Glomerular visceral epithelial cell (primary cell): Measurements from ENCODE around the gene OR5H14.
"Not testable (repeated sequence)": the region's sequence is repeated elsewhere in the genome, so short reads cannot be mapped to it uniquely, and the experiment has no call there.

ENCODE experiments used
- DNase-seq: peaks from one replicate; pipeline ENCODE4 v3.0.0-alpha.2; 2016; ENCODE audit errors: extremely low spot score

OR5H14 gene

DNA sequence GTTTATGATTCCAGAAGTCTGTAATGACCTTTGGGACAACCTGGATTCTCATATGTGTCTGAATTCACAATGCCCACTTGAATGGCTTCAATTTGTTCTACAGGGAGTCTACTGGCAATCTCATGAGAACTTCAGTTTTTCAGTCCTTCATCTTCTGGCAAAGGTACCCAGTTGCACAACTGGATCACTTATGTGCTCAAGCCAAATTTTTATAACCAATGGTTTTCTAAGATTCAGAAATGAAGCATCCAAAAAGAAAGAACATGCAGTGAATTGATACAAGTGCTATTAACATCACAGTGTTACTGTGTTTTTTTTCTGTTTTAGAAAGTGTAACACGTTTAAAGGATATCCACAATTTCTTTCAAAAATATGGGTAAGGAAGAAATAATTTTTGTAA lies at the start of gene OR5H14:
OR5H14 (plus strand) TSS at position 301 of the 400 bp plus-strand sequence. CDS start 1,907 bp downstream, outside the sequence.
- DNase-seq = no peak

DNA sequence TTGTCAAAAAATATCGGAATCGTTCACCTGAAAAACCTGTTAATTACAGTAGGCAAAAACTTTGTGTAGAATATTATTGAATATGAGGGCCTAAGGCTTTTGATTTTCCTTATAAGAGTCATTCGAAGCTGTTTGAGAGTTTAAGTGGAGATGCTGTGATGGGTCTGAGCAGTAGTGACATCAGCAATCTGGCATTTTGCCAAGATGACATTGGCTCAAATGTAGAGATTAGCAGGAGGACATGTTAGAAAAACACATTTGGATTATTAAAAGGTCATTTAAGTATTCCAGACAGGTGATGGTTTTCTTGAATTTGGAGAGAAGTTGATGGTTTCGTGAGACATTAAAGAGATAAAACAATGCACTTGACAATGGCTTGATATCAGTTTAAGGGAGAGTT lies 47.4 kb upstream of the OR5H14 start:
- no peak for DNase-seq

DNA sequence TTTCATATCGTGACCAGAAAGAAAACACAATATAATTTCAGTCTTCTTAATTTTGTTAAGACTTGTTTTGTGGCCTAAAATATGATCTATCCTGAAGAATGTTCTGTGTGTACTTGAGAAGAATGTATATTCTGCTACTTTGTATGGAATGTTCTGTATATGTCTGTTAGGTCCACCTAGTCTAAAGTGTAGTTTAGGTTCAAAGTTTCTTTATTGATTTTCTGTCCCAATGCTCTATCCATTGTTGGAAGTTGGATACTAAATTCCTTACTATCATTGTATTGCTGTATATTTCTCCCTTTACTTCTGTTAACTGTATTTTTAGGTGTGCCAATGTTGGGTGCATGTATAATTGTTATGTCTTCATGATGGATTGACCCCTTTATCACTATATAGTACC lies 39.1 kb upstream of the OR5H14 start:
- no peak for DNase-seq

DNA sequence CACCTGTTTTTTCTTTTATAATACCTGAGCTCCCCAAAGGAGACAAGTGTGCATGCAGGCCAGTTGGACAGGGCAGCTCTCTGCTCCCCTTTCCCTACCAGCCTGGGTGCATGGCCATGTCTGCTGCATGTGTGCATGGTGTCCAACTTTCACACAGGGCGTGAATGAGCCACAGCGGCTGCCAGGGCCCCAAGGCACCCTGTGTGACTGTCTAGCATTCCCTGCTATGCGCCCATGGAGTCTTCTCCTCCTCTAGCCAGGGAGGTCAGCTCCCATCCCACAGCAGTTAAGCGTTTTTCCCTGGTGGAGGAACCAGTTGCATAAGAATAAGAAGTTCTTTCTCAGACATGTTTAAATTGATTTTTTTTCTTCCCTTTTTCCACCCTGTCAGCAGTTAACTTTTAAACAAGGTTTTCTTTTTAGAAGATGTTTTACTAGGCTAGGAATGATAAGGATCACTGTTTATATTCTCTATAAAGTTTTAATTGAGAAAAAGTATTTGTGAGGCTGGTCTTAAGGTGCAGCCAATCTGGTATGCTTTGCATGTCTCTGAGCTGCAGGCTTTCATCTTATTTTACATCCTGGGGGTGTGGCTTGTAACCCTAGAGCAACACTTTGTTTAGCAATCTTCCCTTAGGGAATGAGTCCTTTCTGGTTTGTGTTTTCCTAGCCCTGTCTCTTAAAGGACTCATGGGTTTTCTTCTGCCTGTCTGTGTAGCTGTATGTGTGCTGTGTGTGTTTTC lies 37.3 kb upstream of the OR5H14 start:
- DNase-seq = no peak

DNA sequence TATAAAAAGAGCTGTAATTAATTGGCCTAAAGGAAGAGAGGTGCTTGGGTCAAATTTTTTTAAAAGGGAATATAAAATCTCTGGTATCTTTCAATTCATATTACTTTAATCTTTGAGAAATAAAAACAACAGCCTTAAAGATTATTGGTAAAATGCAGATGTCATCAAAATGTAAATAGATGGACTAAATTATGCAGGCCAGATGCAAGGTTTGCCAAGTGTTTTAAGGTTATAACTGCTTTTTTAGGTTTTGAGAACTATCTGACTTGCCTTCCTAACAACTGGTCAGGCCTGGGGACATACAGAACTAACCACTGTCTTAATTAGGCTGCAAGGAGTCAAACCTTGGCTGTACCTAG lies 36.8 kb upstream of the OR5H14 start:
- no peak for DNase-seq

DNA sequence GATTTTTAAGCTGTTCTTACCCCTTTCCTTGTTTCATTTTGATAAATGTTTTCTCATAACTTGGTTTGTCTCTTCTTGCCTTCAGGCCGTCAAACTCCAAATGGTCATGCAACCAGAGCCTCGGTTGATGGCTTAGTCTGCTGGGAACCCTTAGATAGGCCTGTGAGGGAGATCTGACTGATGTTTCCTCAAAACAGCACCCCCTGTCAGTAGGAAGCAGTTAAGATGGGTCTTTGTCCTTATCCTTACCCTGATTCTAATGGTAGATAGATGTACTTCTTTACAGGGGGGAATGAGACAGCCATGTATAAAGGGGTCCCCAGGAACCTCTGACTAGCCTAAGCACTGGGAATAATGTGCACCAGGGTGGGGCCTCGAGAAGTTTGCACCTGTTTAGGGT lies 33.0 kb upstream of the OR5H14 start:
- DNase-seq = no peak

DNA sequence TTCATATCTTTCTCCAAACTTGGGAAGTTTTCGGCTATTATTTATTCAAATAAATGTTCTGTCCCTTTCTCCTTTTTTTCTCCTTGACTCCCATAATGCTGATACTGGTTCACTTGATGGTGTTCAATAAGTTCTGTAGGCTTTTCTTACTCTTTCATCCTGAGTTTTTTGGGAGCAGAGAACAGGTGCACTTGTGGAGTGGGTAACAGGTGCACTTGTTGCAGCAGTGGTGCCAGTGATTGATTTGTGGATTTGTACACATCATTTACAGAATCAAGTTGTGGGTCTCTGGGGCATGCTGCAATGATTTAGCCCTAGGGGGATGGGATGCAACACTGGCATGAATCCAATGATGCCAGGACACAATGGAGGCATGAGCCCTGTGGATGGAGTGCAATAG lies 31.6 kb upstream of the OR5H14 start:
- no peak for DNase-seq

DNA sequence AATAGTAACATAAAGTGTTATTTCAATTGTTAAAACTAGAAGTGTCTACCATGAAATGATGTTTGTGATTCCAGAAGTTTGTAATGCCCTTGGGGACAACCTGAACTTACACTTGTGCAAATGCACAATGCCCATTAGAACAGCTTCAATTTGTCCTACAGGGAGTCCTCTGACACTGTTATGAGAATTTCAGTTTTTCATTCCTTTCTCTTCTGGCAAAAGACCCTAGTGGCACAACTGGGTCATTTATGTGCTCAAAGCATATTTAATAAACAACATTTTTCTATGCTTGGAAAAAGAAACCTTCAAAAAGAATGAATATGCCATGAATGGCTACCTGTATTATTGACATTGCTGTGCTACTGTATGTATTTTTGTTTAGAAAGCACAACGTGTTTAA lies 16.9 kb upstream of the OR5H14 start, which contains the start of gene OR5H1:
OR5H1 (plus strand) TSS at position 301 of the 400 bp plus-strand sequence. CDS start 1,977 bp downstream, outside the sequence.
- DNase-seq = no peak

DNA sequence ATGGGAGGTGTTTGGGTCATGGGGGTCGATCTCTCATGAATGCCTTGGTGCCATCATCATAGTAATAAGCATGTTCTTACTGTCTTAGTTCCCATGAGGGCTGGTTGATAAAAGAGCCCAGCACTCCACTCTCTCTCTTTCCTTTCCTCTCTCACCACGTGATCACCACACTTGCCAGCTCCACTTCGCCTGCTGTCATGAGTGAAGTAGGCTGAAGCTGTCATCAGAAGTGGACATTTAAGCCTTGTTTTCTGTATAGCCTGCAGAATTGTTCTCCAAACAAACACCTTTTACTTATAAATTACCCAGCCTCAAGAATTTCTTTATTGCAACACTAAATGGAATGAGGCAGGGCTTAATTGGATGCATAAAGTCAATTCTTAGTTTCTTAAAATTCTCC lies 10.6 kb upstream of the OR5H14 start:
- DNase-seq = no peak

DNA sequence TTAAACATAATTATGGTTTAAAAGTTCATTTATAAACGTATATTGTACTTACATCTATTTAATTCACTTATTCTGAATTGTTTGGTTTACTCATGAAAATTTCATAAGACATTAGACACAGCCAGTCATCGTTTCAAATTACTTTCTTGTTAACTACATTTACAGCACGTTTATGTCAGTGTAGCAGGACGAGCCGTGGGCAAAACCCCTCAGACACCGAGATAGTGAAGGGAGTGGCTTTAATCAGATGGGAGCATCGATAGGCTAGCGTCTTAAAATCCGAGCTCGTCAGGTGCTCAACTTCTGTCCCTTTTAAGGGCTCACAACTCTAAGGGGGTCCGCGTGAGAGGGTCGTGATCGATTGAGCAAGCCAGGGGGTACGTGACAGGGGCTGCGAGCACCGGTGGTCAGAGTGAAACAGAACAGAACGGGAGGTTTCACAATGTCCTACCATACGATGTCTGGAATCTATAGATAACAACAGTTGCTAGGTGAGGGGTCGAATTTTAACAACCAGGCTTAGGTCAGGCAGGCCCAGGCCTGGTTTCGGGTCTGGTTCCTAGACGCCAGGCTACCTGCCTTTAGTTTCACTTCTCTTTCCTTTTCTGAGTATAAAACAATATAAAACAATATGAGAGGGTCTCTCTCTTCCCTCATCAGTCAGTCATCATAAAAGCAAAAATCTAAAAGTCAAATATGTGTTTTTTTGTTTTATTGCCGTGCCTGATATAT lies 9.3 kb upstream of the OR5H14 start:
- not testable (repeated sequence) for DNase-seq

DNA sequence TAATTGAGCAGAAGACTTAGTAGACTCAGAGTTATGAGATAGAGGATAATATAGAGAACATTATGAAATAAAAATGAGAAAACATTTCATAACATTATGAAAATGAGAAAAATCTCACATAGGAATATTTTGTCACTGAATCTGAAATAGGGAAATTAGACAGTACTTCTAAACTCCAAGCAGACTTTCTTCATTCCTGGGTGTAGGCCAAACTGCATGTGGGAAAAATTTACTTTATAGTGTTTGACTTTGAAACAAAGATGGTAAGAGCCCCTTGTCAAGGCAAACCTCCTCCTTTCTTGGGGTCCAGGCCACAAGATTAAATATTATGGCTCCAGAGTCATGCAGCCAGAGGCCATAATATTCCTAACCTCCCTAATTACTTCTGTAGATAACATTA lies 6.7 kb upstream of the OR5H14 start:
- DNase-seq = no peak

DNA sequence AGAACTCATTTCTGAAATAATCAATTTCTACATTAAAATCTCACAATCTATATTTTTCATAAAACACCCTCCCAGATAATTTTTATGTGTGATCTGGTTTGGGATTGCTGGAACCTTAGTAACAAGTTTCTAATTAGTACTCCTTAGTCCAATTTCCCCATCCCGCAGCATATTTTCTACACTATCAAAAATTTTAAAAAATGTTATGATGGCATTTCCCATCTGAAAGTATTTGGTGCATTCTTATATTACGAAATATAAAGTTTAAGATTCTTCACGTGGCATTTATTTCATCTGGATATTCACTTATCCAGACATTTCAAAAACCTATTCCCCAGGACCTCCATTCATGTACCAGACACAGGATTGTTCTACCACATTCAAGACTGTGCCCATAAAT lies 1.5 kb downstream of the OR5H14 start:
- DNase-seq = no peak

DNA sequence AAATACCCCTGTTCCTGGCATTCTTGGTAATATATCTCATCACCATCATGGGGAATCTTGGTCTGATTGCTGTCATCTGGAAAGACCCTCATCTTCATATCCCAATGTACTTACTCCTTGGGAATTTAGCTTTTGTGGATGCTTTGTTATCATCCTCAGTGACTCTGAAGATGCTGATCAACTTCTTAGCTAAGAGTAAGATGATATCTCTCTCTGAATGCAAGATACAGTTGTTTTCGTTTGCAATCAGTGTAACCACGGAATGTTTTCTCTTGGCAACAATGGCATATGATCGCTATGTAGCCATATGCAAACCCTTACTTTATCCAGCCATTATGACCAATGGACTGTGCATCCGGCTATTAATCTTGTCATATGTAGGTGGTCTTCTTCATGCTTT lies 2.2 kb downstream of the OR5H14 start:
- DNase-seq = not testable (repeated sequence)

DNA sequence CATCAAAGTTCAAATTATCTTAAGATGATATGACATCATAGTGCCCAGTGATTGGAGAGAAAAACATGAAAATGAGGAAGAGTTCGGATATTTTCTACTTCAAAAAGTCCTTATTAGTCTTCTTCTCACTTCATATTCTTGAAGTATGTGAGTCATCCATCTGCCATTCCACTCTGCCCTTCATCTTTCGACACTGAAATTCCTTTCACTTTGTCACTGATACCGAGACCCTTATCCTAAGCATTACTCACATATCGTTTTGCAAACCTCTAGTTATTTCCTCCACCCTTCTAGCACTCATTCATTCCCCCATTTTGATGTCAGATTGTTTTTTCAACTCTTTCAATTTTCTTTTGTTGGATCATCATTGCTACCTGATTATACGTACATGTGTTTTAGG lies 4.0 kb downstream of the OR5H14 start:
- peak; percentile 18 for DNase-seq

DNA sequence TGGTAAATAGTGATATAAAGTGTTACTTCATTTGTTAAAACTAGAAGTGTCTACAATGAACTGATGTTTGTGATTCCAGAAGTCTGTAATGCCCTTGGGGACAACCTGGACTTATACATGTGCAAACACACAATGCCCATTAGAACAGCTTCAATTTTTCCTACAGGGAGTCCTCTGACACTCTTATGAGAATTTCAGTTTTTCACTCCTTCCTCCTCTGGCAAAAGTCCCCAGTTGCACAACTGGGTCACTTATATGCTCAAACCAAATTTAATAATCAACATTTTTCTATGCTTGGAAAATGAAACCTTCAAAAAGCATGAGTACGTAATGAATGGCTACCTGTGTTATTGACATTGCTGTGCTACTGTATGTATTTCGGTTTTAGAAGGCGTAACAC lies 19.1 kb downstream of the OR5H14 start, which contains the start of gene OR5H15:
OR5H15 (plus strand) TSS at position 301 of the 400 bp plus-strand sequence. CDS start 2,004 bp downstream, outside the sequence.
- DNase-seq = no peak

DNA sequence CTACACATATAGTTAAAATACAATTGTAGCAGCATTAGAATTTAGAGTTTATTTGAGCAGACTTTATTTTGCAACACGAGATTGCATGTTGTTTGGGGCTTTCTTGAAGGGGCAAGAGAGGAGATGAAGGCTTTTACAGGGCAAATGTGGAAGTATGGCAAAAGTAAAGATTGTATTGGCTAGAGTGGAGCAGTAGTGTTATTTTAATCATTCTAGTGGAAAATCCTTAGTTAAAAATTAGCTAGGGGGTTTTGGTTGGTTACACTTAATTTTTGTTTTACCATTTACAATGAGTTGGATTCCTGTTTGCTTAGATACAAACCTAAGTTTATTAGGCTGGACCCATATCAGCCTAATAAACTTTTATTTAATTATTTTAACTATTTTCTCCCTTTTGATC lies 23.8 kb downstream of the OR5H14 start:
- no peak for DNase-seq

DNA sequence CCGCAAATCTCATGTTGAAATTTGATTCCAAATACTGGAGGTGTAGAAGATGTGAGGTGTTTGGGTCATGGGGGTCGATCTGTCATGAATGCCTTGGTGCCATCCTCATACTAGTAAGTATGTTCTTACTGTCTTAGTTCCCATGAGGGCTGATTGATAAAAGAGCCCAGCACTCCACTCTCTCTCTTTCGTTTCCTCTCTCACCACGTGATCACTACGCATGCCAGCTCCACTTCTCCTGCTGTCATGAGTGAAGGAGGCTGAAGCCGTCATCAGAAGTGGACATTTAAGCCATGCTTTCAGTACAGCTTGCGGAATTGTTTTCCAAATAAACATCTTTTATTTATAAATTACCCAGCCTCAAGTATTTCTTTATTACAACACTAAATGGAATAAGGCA lies 25.3 kb downstream of the OR5H14 start:
- no peak for DNase-seq

DNA sequence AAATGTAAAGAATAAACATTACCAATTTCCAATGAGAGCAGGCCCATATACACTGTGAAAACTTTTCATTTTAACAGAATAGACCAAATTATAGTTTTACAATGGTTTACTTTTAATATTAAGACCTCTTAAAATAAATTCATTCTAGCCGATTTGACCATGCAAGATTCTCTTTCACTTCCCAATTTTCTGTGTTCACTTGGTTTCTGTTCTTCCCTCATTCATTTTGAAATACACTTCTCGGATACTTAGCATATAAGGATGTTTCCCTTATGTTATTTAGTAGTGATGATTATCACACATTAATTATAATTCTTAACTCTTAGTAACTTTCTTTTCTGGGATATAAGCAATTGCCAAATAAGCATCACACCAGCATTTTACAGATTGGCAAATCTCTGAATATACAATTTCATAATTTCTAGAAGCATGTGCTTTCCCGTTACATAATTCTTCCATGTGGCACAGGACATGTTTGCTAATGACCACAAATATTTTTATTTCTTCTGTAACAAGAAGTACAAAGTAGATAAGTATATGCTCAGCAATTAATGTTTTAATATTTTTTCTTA lies 33.1 kb downstream of the OR5H14 start:
- no peak for DNase-seq

DNA sequence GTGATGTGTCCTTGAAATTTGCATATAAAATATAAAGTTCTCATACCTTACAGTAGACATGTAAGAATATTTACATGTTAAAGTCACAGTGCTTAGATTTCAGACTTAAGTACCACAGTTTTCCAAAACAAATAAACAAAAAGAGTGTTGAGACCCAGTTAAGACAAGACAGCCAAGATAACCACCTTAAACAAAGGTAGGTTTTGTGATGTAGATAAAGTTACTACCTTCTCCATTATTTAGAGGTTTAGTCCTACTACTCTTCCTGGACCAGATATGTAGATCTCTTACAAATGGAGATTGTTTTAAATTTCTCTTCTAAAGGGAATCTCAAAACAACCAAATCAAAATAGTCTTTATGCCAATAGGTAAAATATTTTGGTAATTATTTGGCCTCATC lies 34.9 kb downstream of the OR5H14 start:
- DNase-seq = no peak

DNA sequence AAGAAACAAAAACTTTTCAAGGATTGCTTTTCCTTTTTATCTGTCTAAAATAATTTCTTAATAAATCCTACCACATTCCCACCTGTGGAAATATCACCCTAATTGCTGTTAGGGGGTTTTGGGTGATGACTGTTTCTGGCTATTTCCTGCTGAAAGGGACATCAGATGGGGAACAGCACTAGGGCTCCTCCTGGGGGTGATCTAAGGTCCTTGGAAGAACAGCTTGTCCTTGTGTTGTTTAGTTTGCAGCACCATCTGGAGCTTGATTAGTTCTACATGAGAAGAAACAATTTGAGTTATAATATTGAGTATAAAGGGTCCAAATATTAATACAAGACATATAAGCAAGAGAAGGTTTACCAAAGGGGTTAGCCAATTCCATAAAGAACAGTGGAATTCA lies 37.9 kb downstream of the OR5H14 start:
- DNase-seq = no peak

DNA sequence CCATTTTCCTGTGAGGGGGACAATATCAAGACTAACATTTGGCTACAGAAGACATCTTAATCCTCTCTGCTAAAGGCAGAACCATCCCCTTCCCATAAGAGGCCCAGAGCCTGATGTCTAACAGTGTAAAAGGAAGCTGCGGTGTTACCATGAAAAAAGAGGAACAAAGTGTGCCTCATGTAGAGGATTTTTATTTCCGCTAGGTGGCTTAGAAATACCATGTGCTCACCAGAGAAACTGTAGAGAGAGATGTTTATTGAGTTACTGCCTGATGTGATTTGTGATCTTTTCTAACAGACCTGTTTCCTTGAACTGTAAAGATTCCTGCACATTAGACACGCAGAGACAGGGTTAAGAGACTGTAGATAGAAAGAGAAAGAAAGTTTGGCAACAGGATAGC lies 41.3 kb downstream of the OR5H14 start:
- no peak for DNase-seq

DNA sequence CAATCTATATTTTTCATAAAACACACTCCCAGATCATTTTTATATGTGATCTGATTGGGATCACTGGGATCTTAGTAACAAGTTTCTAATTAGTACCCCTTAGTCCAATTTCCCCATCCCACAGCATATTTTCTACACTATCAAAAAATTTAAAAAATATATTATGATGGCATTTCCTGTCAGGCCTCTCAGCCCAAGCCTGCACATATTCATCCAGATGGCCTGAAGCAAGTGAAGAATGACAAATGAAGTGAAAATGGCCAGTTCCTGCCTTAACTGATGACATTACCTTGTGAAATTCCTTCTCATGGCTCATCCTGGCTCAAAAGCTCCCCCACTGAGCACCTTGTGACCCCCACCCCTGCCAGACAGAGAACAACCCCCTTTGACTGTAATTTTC lies 43.6 kb downstream of the OR5H14 start:
- not testable (repeated sequence) for DNase-seq

DNA sequence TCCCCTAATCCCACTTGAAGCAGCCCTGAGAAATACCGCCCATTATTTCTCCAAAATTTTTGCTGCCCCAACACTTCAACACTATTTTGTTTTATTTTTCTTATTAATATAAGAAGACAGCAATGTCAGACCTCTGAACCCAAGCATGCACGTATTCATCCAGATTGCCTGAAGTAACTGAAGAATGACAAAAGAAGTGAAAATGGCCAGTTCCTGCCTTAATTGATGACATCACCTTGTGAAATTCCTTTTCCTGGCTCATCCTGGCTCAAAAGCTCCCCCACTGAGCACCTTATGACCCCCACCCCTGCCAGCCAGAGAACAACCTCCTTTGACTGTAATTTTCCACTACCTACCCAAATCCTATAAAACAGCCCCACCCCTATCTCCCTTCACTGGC lies 49.0 kb downstream of the OR5H14 start:
- not testable (repeated sequence) for DNase-seq
